GM19452 (cell line): ENCODE results near the gene TCL1B.
A peak's percentile ranks its signal among the peaks of the same experiment; 100 is the strongest.

Experiments used
- ATAC-seq: cut with Tn5 transposase; IDR thresholded peaks from one replicate; pipeline ENCODE4 v1.9.1; 2021; ENCODE audit not compliant: unreplicated experiment

TCL1B gene

GRCh38 chr14:95666450-95666849 lies 19.8 kb upstream of the TCL1B start:
- ATAC-seq = no peak

DNA sequence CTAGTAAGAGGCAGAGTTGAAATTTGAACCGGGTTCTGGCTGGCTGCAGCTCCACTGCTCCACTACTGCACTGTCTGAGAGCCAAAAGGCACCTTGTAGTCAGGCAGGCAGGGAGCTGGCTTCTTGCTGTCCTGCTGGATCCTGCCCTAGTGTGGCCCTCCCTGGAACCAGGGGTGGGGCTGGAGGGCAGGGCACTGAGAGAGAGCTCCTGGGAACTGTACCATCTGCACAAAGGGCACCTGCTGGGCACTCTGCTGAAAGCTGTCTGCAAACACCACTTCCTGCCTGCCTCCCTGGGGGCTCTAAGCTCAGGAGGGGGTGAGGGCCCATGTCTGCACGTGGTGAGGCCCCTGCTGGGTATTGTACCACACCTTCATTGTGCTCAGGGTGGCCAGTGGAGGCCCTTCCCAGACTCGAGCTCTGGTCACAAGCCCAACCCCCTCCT lies 19.0 kb upstream of the TCL1B start:
- ATAC-seq = no peak

GRCh38 chr14:95668235-95668772 lies 17.9 kb upstream of the TCL1B start:
- ATAC-seq = peak; percentile 32

DNA sequence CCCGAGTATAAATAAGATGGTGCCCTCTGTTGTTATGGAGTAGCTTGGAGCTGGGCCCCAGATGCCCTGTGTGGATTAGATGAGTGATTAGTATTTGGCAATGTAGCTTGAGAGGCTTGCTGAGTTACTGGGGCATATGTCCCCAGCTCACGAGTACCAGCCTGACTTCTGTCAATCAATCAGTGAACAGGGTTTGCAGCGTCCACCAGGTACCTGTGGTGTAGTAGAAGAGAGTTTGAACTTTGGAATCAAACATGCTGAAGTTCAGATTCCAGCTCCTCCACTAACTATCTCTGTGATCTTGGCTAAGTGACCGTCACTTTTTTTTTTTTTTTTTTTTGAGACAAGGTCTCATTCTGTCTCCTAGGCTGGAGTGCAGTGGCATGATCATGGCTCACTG lies 11.6 kb upstream of the TCL1B start:
- ATAC-seq = no peak

DNA sequence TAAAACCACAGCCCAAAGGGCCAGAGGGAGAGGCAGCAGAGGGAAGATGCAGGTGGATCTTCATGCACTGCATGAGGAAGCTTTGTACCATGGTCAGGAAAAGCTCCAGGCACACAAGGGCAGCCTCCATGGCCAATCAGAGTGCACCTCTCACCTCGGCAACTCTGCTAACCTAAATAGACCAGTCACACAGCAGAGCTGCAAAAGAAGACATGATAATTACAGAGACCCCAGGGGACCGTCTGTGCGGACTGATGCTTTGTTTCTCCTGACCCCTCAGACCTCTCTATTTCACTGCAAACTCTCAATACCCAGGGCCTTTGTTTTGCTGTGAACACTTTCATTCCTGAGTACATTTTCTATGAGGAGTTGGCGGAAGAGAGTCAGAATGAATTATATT lies 10.7 kb upstream of the TCL1B start:
- no peak for ATAC-seq

DNA sequence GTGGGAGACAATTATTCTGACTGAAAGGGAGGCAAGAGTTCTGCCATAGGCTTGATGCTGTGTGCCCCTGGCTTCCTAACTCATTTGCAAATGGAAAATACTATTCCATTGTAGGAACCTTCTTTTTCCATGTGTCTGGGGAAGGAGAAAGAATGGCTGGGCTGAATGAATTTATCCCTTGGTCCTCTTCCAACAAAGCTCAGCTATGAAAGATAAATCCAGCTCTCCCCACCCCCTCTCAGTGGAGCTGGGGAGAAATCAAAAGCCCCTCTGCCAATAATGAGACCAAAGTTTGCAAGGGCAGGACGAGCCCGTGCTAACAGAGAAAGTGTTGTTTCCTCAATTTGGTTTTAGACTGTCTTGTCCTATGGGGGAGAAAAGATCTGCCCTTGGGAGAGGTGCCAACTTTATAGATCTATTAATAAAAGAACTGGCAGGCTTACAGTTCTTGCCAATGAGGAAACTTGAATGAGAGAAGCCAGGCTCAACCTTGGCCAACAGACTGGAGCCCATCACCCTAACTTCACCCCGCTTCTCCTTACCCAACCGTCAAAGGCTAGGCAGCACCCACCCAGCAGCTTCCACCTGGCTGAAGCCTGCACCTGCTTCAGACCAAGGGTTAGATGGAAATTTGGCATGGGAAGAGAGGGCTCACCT lies 8.9 kb upstream of the TCL1B start:
- ATAC-seq = no peak

- no peak for ATAC-seq
Observed at GRCh38 chr14:95679148-95679815, 6.9 kb upstream of the TCL1B start.

DNA sequence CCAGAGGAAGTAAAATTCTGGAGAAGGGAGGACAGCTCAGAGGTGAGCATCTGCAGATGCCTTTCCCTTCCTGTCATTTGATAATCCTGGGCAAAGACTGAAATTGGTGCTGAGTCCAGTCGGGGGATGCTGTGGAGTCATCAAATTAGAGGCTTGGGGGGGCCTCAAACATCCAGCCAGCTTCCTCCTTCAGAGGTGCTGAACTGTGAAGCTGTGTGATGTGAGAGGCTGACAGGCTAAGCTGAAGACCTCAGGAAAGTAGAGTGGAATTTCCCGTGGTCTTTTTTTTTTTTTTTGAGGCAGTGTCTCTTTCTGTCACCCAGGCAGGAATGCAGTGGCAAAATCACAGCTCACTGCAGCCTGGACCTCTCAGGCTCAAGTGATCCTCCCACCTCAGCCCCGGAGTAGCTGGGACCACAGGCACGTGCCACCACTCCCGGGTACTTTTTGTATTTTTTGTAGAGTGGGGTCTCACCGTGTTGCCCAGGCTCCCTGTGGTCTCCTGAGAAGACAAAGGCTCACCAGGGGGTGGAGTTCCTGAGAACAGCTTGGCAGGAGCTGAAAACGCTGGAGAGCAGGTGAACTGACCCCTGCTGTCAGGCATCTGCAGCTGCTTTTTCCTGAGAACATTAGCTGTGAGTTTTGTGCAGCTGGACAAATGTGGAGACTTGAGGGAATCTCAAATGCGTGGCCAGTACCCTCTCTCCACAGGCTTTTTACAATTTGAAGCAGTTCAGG lies 6.1 kb upstream of the TCL1B start:
- ATAC-seq = no peak

DNA sequence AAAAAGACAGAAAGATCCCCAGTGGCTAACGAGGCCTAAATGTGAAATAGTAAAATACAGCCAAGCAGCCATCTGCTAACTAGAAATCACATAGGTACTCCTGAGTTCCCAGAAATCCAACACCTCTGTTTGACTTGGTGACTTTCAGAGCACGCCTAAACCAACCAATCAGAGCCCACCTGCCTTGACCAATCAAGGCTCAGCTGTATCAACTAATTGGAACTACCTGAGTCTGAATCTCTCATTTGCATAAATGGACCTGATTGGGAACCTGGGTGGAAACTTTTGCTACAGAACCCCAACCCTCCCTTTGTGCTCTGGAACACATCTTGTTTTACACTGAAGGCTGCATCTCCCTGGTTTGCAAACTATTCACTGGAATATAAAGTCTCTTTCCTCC lies 5.1 kb upstream of the TCL1B start:
- ATAC-seq = no peak

DNA sequence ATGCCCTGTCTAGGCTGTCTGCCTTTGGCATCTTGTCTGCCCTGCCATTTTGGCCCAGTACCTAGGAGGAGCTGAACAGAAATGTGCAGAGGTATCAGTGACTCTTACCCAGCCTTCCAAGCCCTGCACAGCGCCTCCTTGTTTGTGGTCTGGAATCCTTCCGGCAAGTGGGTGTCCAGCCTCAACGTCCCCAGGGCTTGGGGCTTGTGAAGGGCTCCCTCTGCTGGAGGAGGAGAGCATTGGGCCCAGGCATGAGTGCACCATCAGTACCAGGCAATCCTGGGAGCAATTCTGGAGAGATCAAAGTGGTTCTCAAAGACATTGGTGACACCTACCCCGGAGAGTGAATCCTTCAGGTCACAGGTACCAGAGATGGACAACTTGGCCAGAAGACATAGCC lies 2.4 kb upstream of the TCL1B start:
- ATAC-seq = no peak

GRCh38 chr14:95686935-95687334 lies 709 bp downstream of the TCL1B start:
- ATAC-seq = no peak

DNA sequence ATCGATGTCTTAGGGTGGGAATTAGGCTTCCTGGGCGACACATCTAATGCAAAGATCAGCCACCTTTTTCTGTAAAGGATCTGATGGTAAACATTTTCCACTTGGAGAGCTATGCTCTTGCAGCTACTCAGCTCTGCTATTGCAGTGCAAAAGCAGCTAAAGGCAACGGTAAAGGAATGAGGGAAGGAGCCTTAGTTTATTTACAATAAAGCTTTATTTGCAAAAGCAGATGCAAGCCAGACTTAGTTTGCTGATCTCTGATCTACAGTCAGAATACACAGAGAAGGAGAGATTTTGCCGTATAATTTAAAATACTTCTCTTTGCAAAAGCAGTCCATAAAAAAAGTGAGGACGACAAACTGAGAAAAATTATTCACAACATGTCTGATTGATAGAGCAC lies 3.2 kb downstream of the TCL1B start:
- ATAC-seq = no peak

DNA sequence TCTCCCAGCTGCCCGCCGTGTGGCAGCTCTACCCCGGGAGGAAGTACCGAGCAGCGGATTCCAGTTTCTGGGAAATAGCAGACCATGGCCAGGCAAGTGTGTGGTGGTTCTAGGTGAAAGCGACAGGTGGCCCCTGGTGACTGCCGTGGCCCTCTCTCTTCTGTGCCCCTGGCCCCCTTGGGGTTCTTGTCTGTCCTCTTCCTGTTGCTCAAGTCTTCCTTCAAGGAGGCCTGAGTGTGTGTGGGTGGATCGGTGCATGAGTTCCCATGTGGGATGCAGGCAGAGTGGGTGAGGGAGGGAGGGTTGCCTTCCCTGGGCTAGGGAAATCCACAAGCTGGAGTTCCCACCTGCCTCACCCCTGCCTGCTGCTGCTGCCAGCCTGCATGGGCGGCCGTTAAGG lies 4.6 kb downstream of the TCL1B start:
- ATAC-seq = no peak

GRCh38 chr14:95691591-95691990 lies 5.4 kb downstream of the TCL1B start:
- ATAC-seq = no peak

DNA sequence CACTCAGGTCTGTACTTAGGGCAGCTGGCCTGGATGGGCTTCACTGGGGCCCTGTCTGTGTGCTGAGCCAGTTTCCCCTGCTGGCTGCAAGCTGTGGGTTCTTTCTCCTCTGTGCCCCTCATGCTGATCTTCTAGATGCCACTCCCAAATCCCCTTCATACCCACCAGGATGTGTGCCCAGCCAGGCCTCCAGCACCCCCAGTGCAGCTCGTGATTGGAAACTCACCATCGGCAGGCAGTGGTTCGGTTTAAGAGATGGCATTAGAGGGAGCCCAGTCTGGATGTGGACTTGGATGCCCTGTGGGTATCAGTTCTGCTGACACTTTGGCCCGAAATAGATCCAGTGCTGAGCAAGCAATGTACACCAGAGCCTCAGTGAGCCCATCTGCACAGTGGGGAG lies 5.9 kb downstream of the TCL1B start:
- ATAC-seq = no peak

DNA sequence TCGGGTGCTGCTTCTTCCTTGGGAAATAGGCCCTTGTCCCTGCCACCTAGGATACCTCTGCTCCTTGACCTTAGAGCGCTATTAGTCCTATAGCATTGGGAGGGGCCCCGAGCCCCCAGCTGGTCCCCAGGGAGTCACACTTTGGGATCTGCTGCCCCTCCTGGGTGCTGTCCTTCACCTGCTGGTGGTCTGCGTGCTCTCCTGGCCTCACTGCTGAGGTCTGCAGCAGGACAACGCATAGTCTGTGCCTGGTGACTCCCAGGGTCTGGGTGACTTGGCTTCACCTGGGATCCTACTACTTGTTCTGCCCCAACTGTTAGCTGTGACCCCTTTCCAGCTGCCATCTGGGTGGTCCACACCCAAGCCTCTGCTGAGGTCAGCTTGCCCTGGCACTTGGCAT lies 8.8 kb downstream of the TCL1B start:
- ATAC-seq = no peak

GRCh38 chr14:95695913-95696312 lies 9.7 kb downstream of the TCL1B start:
- no peak for ATAC-seq

- ATAC-seq = no peak
Observed at GRCh38 chr14:95696741-95697140, 10.5 kb downstream of the TCL1B start.

DNA sequence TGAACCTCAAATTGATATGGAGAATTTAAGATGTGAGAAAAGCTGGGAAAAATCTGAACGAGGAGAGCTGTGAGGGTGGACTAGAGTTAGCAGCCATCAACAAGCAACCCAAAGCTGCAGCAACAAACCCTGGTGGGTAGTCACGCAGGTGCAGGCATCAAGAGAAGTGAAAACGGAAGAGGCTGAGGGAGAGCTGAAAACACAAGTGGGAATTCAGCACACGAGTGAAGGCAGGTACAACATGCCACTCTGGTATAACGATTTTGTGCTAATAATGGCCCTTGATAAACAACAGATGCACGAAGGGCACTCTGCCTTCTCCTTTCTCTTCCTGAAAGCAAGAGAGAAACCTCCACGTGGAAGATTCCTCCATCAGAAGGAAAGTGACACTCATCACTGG lies 11.5 kb downstream of the TCL1B start:
- ATAC-seq = peak; percentile 52

DNA sequence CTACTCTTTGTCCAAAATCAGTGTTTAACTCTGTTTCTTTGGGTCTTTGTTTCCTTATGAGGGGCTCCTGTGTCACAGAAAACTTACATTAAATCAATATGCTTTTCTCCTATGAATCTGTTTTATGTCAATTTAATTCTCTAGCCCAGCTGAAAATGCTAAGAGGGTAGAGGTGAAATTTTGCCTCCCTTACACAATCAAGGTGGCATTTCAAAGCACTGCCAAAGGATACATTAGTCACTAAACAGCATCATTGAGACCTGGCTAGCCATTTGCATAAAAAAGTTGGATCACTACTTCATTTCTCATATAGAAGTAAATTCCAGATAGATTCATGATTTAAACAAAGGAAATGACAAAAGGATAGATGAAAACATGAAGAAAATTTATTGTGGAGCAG lies 12.1 kb downstream of the TCL1B start:
- ATAC-seq = no peak

- ATAC-seq = no peak
Observed at GRCh38 chr14:95699412-95699811, 13.2 kb downstream of the TCL1B start.
